ENCODE measurements around the gene BATF2. TPM values are rescaled to one million over a fixed set of nuclear protein-coding genes. Genes with fewer than 3 reads are reported as not detected.
A peak's percentile ranks its signal among the peaks of the same experiment; 100 is the strongest.

The BATF2 gene
- under 1 TPM in 2 of 4 donors, not detected in 2; 0.30 to 0.38 TPM for total RNA-seq

DNA sequence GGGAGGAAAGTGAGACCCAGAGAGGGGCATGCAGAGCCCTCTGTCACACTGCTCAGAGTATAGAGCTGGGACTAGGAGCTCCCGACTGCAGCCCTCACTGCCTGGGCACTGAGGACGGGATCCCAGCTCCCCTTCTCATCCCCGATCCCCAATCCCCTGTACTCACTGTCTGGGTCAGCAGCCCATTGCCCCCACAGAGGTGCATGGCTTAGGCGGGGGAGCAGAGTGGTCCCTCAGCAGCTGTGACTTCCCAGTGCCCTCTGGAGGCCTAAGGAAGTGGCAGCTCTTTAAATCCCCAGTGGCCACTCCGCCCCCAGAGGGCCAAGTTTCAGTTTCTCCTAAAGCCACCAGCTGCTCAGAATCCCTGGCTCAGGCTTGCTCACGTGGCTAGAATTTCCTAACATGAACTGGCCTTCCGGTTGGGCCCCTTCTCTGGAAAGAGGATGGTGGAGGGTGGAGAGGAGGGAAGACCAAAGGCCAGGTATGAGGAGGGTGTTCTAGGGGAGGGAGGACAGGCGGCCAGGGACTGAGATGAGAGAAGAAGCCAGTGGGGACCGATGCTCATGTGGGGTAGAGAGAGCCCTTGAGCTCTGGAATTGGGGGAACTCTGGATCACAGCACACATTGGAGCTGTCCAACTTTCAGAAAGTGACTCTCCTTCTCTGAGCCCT is at the start of gene BATF2:
BATF2 (minus strand) TSS at position 262 of the 671 bp plus-strand sequence; CDS start at position 205, 57 bp downstream.
- H3K4me1 ChIP-seq = no peaks in the 10 kb centered on the region
- H3K4me3 ChIP-seq = peak within 1 kb of the TSS; percentile 30
- no peaks in the 10 kb centered on the region for H3K36me3 ChIP-seq
- no peaks in the 10 kb centered on the region for H3K27me3 ChIP-seq
- H3K27ac ChIP-seq = no peak within 1 kb of the TSS
- TF ChIP-seq EP300 (IDR thresholded peaks at IDR 0.05) = no peak
- TF ChIP-seq CTCF (IDR thresholded peaks at IDR 0.05) = peak in 1 of 2 donors; percentile 13
- TF ChIP-seq POLR2AphosphoS5 (IDR thresholded peaks at IDR 0.05) = no peak
- no peak for TF ChIP-seq POLR2A (IDR thresholded peaks at IDR 0.05)
- H3K9me3 ChIP-seq = no peaks in the 10 kb centered on the region
- no peak for DNase-seq (ENCODE audit: low spot score in 2 of 2)
- WGBS = 27% methylated on average over 6 of the region's 9 CpGs

DNA sequence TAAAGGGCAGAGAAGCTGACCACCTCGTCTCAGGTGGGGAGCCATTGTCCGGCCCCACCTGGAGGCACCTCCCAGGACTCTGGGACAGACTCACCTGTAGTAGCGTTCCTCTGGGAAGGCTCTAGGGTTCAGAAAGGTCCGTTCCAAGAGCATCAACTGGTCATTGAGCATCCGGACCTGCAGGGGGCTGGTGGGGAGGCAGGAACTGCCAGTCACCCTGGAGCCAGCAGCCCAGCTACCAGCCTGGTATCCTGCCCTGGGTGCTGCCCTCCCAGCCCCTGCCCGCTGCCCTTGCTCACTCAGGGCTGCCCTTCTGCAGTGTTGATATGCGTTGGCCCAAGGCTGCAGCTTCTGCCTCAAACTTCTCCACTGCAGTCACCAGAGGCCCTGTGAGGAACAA is 49.0 kb upstream of the BATF2 start:
- 93% methylated on average over 5 of the region's 7 CpGs for WGBS
- H3K4me1 ChIP-seq = peaks cover 40% of the 10 kb centered on the region
- no peaks in the 10 kb centered on the region for H3K27me3 ChIP-seq
- H3K36me3 ChIP-seq = peaks cover 8% of the 10 kb centered on the region
- H3K4me3 ChIP-seq = no peak overlapping the region
- H3K27ac ChIP-seq = no peak overlapping the region
- no peak for DNase-seq (ENCODE audit: low spot score in 2 of 2)
- TF ChIP-seq EP300 (IDR thresholded peaks at IDR 0.05) = no peak
- TF ChIP-seq POLR2A (IDR thresholded peaks at IDR 0.05) = no peak
- no peak for TF ChIP-seq CTCF (IDR thresholded peaks at IDR 0.05)
- no peak for TF ChIP-seq POLR2AphosphoS5 (IDR thresholded peaks at IDR 0.05)
- no peaks in the 10 kb centered on the region for H3K9me3 ChIP-seq

DNA sequence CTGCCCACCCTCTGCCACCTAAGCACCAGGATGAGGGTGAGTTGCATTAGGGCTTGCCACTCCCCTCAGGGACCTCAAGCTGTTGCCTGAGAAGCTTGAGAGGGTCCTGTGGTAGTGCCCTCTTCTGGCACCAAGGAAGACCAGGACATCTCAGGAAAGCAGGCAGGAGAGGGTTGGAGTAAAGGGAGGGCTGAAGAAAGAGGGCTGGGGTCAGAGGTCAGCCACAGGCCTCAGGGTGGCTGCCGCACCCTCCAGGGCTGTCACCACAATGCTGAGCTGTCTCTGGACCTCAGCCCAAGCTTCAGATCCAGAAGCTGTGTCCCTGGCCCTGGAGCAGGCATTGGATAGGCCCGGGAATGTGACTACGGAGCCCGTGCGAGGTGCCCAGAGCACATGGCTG is 48.3 kb upstream of the BATF2 start:
- H3K4me1 ChIP-seq = peaks cover 44% of the 10 kb centered on the region
- WGBS = 87% methylated on average over 4 of the region's 5 CpGs
- no peaks in the 10 kb centered on the region for H3K9me3 ChIP-seq
- peaks cover 8% of the 10 kb centered on the region for H3K36me3 ChIP-seq
- TF ChIP-seq CTCF (IDR thresholded peaks at IDR 0.05) (no peak), POLR2AphosphoS5 (IDR thresholded peaks at IDR 0.05) (no peak), EP300 (IDR thresholded peaks at IDR 0.05) (no peak), POLR2A (IDR thresholded peaks at IDR 0.05) (no peak)
- H3K27ac ChIP-seq = no peak overlapping the region
- no peak for DNase-seq (ENCODE audit: low spot score in 2 of 2)
- H3K27me3 ChIP-seq = no peaks in the 10 kb centered on the region
- no peak overlapping the region for H3K4me3 ChIP-seq

DNA sequence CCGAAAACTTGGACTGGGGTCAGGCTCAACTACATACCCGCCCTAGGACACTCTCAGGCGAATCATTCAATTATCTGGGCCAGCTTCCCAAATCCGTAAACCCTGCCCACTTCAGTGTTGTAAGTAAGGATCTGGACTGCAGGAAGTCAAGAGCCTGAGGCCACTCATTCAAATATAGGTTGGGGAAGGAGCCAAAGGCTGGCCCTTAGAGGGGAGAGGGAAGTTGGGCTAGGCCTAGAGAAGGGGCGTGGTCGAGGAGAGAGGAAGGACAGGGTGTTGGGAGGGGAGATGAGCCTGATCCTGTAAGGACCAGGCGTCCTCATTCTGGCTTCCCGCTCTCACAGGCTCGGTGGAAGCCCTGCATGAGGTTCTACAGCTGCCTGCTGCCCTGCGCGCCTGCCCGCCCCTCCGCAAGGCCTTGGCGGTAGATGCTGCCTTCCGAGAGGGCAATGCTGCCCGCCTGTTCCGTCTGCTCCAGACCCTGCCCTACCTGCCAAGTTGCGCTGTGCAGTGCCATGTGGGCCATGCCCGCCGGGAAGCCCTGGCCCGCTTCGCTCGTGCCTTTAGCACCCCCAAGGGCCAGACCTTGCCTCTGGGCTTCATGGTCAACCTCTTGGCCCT is 47.2 kb upstream of the BATF2 start:
- DNase-seq (ENCODE audit: low spot score in 2 of 2) = no peak
- Histone ChIP-seq H3K4me1 (peaks cover 44% of the 10 kb centered on the region), H3K36me3 (peaks cover 8% of the 10 kb centered on the region), H3K27ac (no peak overlapping the region), H3K27me3 (no peaks in the 10 kb centered on the region), H3K4me3 (no peak overlapping the region), H3K9me3 (no peaks in the 10 kb centered on the region)
- TF ChIP-seq CTCF (IDR thresholded peaks at IDR 0.05) (no peak), POLR2AphosphoS5 (IDR thresholded peaks at IDR 0.05) (no peak), EP300 (IDR thresholded peaks at IDR 0.05) (no peak), POLR2A (IDR thresholded peaks at IDR 0.05) (no peak)
- 76% methylated on average over 16 of the region's 23 CpGs for WGBS

- Histone ChIP-seq H3K4me1 (peaks cover 37% of the 10 kb centered on the region), H3K27me3 (no peaks in the 10 kb centered on the region), H3K36me3 (peaks cover 16% of the 10 kb centered on the region), H3K4me3 (no peak overlapping the region), H3K27ac (no peak overlapping the region), H3K9me3 (no peaks in the 10 kb centered on the region)
- DNase-seq (ENCODE audit: low spot score in 2 of 2) = no peak
- 62% methylated on average over 6 of the region's 6 CpGs for WGBS
- TF ChIP-seq EP300 (IDR thresholded peaks at IDR 0.05) (no peak), POLR2A (IDR thresholded peaks at IDR 0.05) (no peak), CTCF (IDR thresholded peaks at IDR 0.05) (no peak), POLR2AphosphoS5 (IDR thresholded peaks at IDR 0.05) (no peak)
Measured at GRCh38 chr11:65042891-65043290, 46.1 kb upstream of the BATF2 start.
